ENCODE data around the gene SETD2.
A peak's percentile ranks its signal among the peaks of the same experiment; 100 is the strongest.

SETD2 gene

DNA sequence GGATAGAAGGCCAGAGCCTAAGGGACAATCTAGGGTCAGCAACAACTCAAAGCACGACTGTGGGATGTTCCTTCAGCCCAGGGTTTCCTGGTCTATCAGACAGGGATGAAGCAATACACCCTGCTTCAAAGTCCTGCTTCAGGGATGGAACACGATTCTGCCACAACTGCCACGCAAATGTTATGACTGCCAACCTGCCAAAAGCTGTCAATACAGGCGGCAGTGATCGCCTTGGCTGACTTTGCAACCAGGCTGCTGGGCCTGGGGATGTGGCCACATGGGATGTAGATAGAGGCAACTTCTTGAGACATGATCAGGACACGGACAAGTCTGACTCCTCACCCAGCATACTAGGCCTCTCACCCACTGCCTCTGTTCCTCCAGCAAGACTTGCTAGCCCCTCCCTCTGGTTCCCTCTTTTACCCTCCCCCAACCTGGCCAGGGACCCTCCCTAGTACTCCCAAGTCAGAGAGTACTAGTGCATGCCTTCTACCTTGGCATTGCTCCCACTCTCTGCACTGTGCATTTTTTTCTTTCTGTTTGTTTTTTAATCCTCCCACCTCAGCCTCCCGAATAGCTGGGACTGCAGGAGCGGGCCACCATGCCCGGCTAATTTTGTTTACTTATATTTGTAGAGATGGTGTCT lies 195.0 kb downstream of the SETD2 start:
- Histone ChIP-seq H3K9me3 (ENCODE audit: low read length) (no peaks in the 10 kb centered on the region), H3K27me3 (ENCODE audit: insufficient read depth, low read length) (no peaks in the 10 kb centered on the region), H3K79me2 (ENCODE audit: insufficient read depth, low read length) (peaks cover 90% of the 10 kb centered on the region), H3K36me3 (ENCODE audit: insufficient read depth, low read length) (peaks cover 33% of the 10 kb centered on the region; the same call in 1 of the 2 replicates), H3F3A (ENCODE audit: insufficient read depth, low read length) (no peaks in the 10 kb centered on the region; the same call in 1 of the 2 replicates), H3K4me1 (ENCODE audit: insufficient read depth, low read length, severe bottlenecking) (peaks cover 88% of the 10 kb centered on the region), H3K9ac (ENCODE audit: low read length) (no peak overlapping the region; the same call in 1 of the 2 replicates), H2AFZ (ENCODE audit: low read length) (no peak overlapping the region), H3K4me3 (ENCODE audit: low read depth, low read length, poor library complexity, severe bottlenecking) (no peak overlapping the region), H3K4me2 (ENCODE audit: low read length) (peak overlapping the region; percentile 16; the same call in 1 of the 2 replicates), H4K20me1 (ENCODE audit: insufficient read depth, low read length) (no peaks in the 10 kb centered on the region; the same call in 1 of the 2 replicates), H3K27ac (ENCODE audit: low read depth, low read length, poor library complexity, severe bottlenecking) (peak overlapping the region; percentile 29), H3K9me2 (ENCODE audit: low read depth, low read length) (no peaks in the 10 kb centered on the region)
- TF ChIP-seq, protein P1, sequence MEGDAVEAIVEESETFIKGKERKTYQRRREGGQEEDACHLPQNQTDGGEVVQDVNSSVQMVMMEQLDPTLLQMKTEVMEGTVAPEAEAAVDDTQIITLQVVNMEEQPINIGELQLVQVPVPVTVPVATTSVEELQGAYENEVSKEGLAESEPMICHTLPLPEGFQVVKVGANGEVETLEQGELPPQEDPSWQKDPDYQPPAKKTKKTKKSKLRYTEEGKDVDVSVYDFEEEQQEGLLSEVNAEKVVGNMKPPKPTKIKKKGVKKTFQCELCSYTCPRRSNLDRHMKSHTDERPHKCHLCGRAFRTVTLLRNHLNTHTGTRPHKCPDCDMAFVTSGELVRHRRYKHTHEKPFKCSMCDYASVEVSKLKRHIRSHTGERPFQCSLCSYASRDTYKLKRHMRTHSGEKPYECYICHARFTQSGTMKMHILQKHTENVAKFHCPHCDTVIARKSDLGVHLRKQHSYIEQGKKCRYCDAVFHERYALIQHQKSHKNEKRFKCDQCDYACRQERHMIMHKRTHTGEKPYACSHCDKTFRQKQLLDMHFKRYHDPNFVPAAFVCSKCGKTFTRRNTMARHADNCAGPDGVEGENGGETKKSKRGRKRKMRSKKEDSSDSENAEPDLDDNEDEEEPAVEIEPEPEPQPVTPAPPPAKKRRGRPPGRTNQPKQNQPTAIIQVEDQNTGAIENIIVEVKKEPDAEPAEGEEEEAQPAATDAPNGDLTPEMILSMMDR (IDR thresholded peaks at IDR 0.05; ENCODE audit: low read length) = no peak
- no peak for TF ChIP-seq EZH2 (IDR thresholded peaks at IDR 0.05; ENCODE audit: borderline replicate concordance, low read length)

DNA sequence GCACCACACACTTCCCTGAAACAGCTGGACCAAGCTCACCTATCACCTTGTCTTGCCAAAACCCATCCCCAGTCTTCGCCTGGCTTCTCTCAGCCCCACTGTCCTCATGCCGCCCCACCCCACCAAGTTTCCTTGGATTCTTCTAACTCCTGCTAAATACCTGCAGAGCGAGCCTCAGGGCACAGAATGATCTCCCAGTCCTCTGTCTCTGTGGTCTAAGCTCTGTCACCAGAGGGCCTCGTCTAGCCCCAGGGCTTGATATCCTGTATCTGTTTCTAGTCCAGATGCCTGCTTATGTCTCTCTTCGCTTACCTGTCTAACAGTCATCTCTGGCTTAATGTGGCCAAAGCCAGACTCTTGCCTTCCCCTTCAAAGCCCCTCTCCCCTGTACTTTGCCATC lies 197.1 kb downstream of the SETD2 start:
- Histone ChIP-seq H3K9me2 (ENCODE audit: low read depth, low read length) (no peaks in the 10 kb centered on the region), H3F3A (ENCODE audit: insufficient read depth, low read length) (no peaks in the 10 kb centered on the region), H2AFZ (ENCODE audit: low read length) (no peak overlapping the region), H3K79me2 (ENCODE audit: insufficient read depth, low read length) (peaks cover 82% of the 10 kb centered on the region), H3K27me3 (ENCODE audit: insufficient read depth, low read length) (no peaks in the 10 kb centered on the region), H3K36me3 (ENCODE audit: insufficient read depth, low read length) (peaks cover 40% of the 10 kb centered on the region), H3K4me2 (ENCODE audit: low read length) (peak overlapping the region; percentile 56; the same call in 1 of the 2 replicates), H3K4me1 (ENCODE audit: insufficient read depth, low read length, severe bottlenecking) (peaks cover 72% of the 10 kb centered on the region), H3K9ac (ENCODE audit: low read length) (peak overlapping the region; percentile 19; the same call in 1 of the 2 replicates), H4K20me1 (ENCODE audit: insufficient read depth, low read length) (no peaks in the 10 kb centered on the region), H3K4me3 (ENCODE audit: low read depth, low read length, poor library complexity, severe bottlenecking) (peak overlapping the region; percentile 11), H3K9me3 (ENCODE audit: low read length) (no peaks in the 10 kb centered on the region), H3K27ac (ENCODE audit: low read depth, low read length, poor library complexity, severe bottlenecking) (peak overlapping the region; percentile 51)
- TF ChIP-seq, protein P1 (IDR thresholded peaks at IDR 0.05; ENCODE audit: low read length) = peak; percentile 31; the same call in 1 of the 2 replicates
- no peak for TF ChIP-seq EZH2 (IDR thresholded peaks at IDR 0.05; ENCODE audit: borderline replicate concordance, low read length)

Data from OCI-LY1 (cell line).